ENCODE results near the gene NPIPA7. TPM values are rescaled to one million over a fixed set of nuclear protein-coding genes. Genes with fewer than 3 reads are reported as not detected.
"Not testable (repeated sequence)": the region's sequence is repeated elsewhere in the genome, so short reads cannot be mapped to it uniquely, and the experiment has no call there.

The NPIPA7 gene
- total RNA-seq, 3 donors from 2014 or later, result 1.4 to 3.9 (median 2.6) TPM

DNA sequence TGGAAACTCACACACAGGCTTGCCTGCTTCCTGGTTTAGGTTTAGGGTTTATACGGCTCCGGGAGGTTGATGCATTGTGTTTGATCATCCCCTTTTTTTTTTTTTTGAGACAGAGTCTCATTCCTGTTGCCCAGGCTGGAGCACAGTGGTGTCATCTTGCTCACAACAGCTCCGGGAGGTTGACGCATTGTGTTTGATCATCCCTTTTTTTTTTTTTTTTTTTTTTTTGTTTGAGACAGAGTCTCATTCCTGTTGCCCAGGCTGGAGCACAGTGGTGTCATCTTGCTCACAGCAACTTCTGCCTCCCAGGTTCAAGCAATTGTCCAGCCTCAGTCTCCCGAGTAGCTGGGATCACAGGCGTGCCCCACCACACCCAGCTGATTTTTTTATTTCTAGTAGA is 20.7 kb downstream of the NPIPA7 start:
- not testable (repeated sequence) for H3K9me3 Mint-ChIP-seq; DNase-seq; H3K27me3 Mint-ChIP-seq (ENCODE audit: low read depth); H3K36me3 Mint-ChIP-seq (ENCODE audit: insufficient read depth); H3K4me3 Mint-ChIP-seq; ATAC-seq; H3K4me1 Mint-ChIP-seq (ENCODE audit: low read depth)

- not testable (repeated sequence) for H3K4me1 Mint-ChIP-seq (ENCODE audit: low read depth); H3K4me3 Mint-ChIP-seq; DNase-seq; H3K27me3 Mint-ChIP-seq (ENCODE audit: low read depth); ATAC-seq; H3K9me3 Mint-ChIP-seq; H3K36me3 Mint-ChIP-seq (ENCODE audit: insufficient read depth)
These were observed 23.4 kb downstream of the NPIPA7 start for GRCh38 chr16:16402333-16402732.

DNA sequence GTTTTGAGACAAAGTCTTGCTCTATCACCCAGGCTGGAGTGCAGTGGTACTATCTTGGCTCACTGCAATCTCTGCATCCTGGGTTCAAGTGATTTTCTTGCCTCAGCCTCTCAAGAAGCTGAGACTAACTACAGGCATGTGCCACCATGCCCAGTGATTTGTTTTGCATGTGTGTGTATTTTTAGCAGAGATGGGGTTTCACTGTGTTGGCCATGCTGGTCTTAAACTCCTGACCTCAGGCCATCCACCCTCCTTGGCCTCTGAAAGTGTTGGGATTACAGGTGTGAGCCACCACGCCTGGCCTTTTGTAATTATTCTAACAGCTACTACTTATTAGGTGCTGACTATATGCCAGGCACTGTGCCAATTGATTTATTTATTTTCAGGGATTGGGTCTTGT is 25.3 kb downstream of the NPIPA7 start:
- DNase-seq; H3K36me3 Mint-ChIP-seq (ENCODE audit: insufficient read depth); H3K4me3 Mint-ChIP-seq; H3K9me3 Mint-ChIP-seq; ATAC-seq; H3K27me3 Mint-ChIP-seq (ENCODE audit: low read depth); H3K4me1 Mint-ChIP-seq (ENCODE audit: low read depth): not testable (repeated sequence)

GRCh38 chr16:16405421-16405820 is 26.5 kb downstream of the NPIPA7 start:
- not testable (repeated sequence) for H3K4me3 Mint-ChIP-seq; H3K36me3 Mint-ChIP-seq (ENCODE audit: insufficient read depth); DNase-seq; ATAC-seq; H3K4me1 Mint-ChIP-seq (ENCODE audit: low read depth); H3K9me3 Mint-ChIP-seq; H3K27me3 Mint-ChIP-seq (ENCODE audit: low read depth)

DNA sequence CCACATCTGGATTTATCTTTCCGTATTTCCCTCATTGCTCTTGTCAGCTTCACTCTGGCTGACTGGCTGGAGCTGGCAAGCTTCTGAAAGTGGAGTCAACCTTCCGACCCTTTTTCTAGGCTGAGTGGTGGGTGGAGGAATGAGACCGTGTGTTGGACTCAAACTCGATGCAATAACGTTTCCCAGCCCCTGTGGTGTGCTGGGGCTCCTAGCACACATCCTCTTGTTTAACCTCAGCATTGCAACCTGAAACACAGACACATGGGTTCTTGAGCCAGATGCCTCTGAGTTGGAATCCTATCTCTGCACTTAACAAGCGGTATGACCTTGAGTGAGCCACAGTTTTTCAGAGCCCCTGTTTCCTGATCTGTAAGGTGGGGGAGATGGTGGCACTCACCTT is 29.5 kb downstream of the NPIPA7 start:
- ATAC-seq; H3K36me3 Mint-ChIP-seq (ENCODE audit: insufficient read depth): not testable (repeated sequence)

DNA sequence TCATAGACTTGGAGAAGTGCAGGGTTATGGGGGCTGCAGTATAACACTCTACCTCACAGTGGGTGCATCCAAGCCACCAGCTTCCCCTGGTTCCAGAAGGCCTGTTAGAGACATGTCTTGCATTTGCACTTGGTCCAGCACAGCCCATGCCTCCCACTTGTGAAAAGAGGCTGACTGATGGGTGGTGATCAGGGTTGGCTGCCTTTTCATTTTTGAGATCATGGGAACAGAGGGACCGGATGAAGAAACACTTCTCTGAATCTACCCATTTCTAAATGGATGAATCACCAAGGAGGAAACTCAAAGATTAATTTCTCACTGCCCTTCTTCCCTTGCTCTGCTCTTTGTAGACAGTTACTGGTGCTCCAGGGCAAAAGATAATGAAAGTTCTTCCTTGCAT is 34.8 kb downstream of the NPIPA7 start:
- H3K9me3 Mint-ChIP-seq; H3K36me3 Mint-ChIP-seq (ENCODE audit: insufficient read depth); ATAC-seq; H3K4me3 Mint-ChIP-seq; H3K27me3 Mint-ChIP-seq (ENCODE audit: low read depth); DNase-seq; H3K4me1 Mint-ChIP-seq (ENCODE audit: low read depth): not testable (repeated sequence)

More for the DNA sequence above, 29.5 kb downstream of the NPIPA7 start:
- H3K27me3 Mint-ChIP-seq (ENCODE audit: low read depth); H3K4me1 Mint-ChIP-seq (ENCODE audit: low read depth); H3K9me3 Mint-ChIP-seq; H3K4me3 Mint-ChIP-seq; DNase-seq: not testable (repeated sequence)

GRCh38 chr16:16417071-16417470 is 38.1 kb downstream of the NPIPA7 start:
- DNase-seq; H3K36me3 Mint-ChIP-seq (ENCODE audit: insufficient read depth); H3K4me1 Mint-ChIP-seq (ENCODE audit: low read depth); H3K27me3 Mint-ChIP-seq (ENCODE audit: low read depth); H3K9me3 Mint-ChIP-seq; ATAC-seq; H3K4me3 Mint-ChIP-seq: not testable (repeated sequence)

DNA sequence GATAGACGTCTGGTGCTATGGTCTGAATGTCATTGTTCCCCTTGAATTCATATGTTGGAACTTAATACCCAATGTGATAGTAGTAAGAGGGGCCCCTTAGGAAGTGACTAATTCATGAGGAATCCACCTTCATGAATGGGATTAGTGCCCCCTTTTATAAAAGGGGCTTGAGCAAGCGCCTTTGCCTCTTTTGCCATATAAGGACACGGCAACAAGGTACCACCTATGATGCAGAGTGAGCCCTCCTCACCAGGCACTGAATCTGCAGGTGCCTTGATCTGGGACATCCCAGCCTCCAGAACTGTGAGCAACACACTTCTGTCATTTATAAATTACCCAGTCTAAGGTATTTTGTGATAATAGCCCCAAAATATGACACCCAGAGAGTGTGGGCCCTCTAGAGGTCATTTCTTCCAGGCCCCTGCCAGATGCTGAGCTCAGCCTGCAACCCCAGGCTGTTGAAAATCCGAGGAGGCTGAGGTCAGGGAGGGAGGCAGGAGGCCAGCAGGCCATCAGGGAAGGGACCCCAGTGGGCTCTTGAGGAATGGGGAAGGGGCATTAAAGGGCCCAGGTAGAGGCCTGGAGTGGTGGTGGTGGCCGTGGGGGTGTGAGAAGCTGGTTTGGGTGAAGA is 39.1 kb downstream of the NPIPA7 start:
- ATAC-seq; H3K4me1 Mint-ChIP-seq (ENCODE audit: low read depth); DNase-seq; H3K36me3 Mint-ChIP-seq (ENCODE audit: insufficient read depth); H3K4me3 Mint-ChIP-seq; H3K27me3 Mint-ChIP-seq (ENCODE audit: low read depth); H3K9me3 Mint-ChIP-seq: not testable (repeated sequence)

DNA sequence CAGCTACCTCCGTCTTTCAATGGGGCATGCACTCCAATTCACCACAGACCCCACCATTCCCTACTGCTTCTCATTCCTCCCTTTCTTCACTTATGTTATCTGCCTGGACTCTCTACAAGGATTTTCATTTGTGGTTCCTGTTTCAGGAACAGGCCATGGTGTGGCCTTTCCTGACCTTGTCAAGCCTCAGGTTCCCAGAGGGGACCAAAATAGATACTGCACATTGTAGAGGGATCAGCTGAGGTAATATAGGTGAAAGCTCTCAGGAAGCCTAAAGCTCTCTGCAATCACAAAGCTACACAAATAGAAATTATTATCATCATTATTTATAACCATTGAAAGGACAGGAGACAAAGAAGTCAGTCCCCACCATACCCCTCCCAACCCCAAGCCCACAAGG is 41.6 kb downstream of the NPIPA7 start:
- not testable (repeated sequence) for H3K36me3 Mint-ChIP-seq (ENCODE audit: insufficient read depth); H3K27me3 Mint-ChIP-seq (ENCODE audit: low read depth); H3K4me3 Mint-ChIP-seq; H3K9me3 Mint-ChIP-seq; ATAC-seq; DNase-seq; H3K4me1 Mint-ChIP-seq (ENCODE audit: low read depth)

- ATAC-seq; H3K9me3 Mint-ChIP-seq; H3K27me3 Mint-ChIP-seq (ENCODE audit: low read depth); H3K4me3 Mint-ChIP-seq; H3K36me3 Mint-ChIP-seq (ENCODE audit: insufficient read depth); DNase-seq; H3K4me1 Mint-ChIP-seq (ENCODE audit: low read depth): not testable (repeated sequence)
These were observed 46.2 kb downstream of the NPIPA7 start for GRCh38 chr16:16425146-16425545.

- not testable (repeated sequence) for DNase-seq; H3K9me3 Mint-ChIP-seq; H3K4me1 Mint-ChIP-seq (ENCODE audit: low read depth); H3K27me3 Mint-ChIP-seq (ENCODE audit: low read depth); H3K4me3 Mint-ChIP-seq; H3K36me3 Mint-ChIP-seq (ENCODE audit: insufficient read depth); ATAC-seq
These were observed 52.2 kb downstream of the NPIPA7 start for GRCh38 chr16:16431135-16431534.

DNA sequence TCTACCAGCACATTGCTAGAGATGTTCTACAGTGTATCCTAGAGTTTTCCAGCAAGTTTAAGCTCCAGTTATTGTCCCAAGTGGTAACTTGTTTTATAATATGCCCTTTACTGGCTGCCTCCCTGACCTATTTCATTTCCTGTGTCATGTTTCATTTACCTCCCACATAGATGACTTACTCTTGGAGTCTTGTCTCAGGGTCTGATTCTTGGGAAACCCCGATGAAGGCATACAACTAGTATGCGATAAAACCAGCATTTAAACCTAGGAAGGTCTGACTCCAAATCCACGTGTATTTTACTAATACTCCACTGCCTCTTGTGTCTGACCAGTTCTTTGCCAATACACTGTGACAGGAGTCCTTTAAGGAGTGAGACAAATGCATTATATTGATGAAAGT is 55.8 kb downstream of the NPIPA7 start:
- H3K27me3 Mint-ChIP-seq (ENCODE audit: low read depth); H3K4me3 Mint-ChIP-seq; H3K36me3 Mint-ChIP-seq (ENCODE audit: insufficient read depth); H3K9me3 Mint-ChIP-seq; H3K4me1 Mint-ChIP-seq (ENCODE audit: low read depth); ATAC-seq; DNase-seq: not testable (repeated sequence)

DNA sequence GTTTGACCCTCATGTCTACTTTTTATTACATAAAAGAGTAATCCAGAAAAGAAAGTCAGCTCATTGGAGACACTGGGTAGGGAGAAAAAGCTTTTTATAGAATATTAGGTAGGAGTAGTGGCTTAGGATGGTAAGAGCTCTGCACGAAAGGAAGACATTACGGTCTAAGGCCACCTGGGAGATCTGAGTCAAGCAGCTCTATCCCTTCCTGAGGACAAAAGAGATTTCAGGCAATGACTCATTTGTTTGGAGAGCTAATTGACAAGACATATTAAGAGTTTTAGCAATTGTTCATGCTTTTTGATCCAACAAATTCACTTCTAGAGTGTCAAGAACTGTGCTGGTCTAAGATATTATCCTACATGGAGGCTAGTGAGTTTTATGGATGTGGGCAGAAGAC is 62.5 kb downstream of the NPIPA7 start:
- not testable (repeated sequence) for ATAC-seq; H3K4me1 Mint-ChIP-seq (ENCODE audit: low read depth); H3K4me3 Mint-ChIP-seq

More for the DNA sequence above, 62.5 kb downstream of the NPIPA7 start:
- H3K9me3 Mint-ChIP-seq; H3K36me3 Mint-ChIP-seq (ENCODE audit: insufficient read depth); H3K27me3 Mint-ChIP-seq (ENCODE audit: low read depth); DNase-seq: not testable (repeated sequence)

All from activated T-cell treated with anti-CD3 and anti-CD28 coated beads, Interleukin-2, amount 50 U/mL, for 4 hours (primary cell).